HG03457 (cell line): ENCODE measurements around the gene SLC17A5.

Experiments
- ATAC-seq: cut with Tn5 transposase; IDR thresholded peaks from one replicate; pipeline ENCODE4 v1.9.1; 2021; ENCODE audit warnings: moderate number of reproducible peaks; ENCODE audit not compliant: unreplicated experiment

Gene SLC17A5

GRCh38 chr6:73667798-73668197, 14.0 kb upstream of the SLC17A5 start:
- no peak for ATAC-seq

- no peak for ATAC-seq
These were observed 12.6 kb upstream of the SLC17A5 start for GRCh38 chr6:73666393-73666792.

- ATAC-seq, result no peak
These were observed 12.0 kb upstream of the SLC17A5 start for GRCh38 chr6:73665686-73666319.

GRCh38 chr6:73664701-73665100, 10.9 kb upstream of the SLC17A5 start:
- ATAC-seq, result no peak

- no peak for ATAC-seq
These were observed 3.4 kb upstream of the SLC17A5 start for GRCh38 chr6:73657201-73657600.

- ATAC-seq, result no peak
These were observed 2.8 kb upstream of the SLC17A5 start for GRCh38 chr6:73656531-73657145.

- no peak for ATAC-seq
These were observed 1.6 kb upstream of the SLC17A5 start for GRCh38 chr6:73655341-73655917.

GRCh38 chr6:73652637-73653570, 888 bp downstream of the SLC17A5 start:
- peak; percentile 36 for ATAC-seq

- ATAC-seq, result no peak
These were observed 4.0 kb downstream of the SLC17A5 start for GRCh38 chr6:73649783-73650182.

GRCh38 chr6:73648166-73648565, 5.6 kb downstream of the SLC17A5 start:
- ATAC-seq, result no peak

- ATAC-seq, result no peak
These were observed 8.7 kb downstream of the SLC17A5 start for GRCh38 chr6:73644941-73645591.

GRCh38 chr6:73644030-73644429, 9.8 kb downstream of the SLC17A5 start:
- ATAC-seq, result no peak

GRCh38 chr6:73642530-73642929, 11.3 kb downstream of the SLC17A5 start:
- no peak for ATAC-seq

GRCh38 chr6:73640179-73640750, 13.5 kb downstream of the SLC17A5 start:
- no peak for ATAC-seq

GRCh38 chr6:73639040-73639439, 14.8 kb downstream of the SLC17A5 start:
- no peak for ATAC-seq

- ATAC-seq, result no peak
These were observed 16.4 kb downstream of the SLC17A5 start for GRCh38 chr6:73637404-73637803.

GRCh38 chr6:73636048-73636447, 17.7 kb downstream of the SLC17A5 start:
- ATAC-seq, result no peak

- no peak for ATAC-seq
These were observed 21.4 kb downstream of the SLC17A5 start for GRCh38 chr6:73632346-73632745.

GRCh38 chr6:73631849-73632248, 21.9 kb downstream of the SLC17A5 start:
- no peak for ATAC-seq

- no peak for ATAC-seq
These were observed 23.4 kb downstream of the SLC17A5 start for GRCh38 chr6:73630401-73630800.

GRCh38 chr6:73624896-73625295, 28.9 kb downstream of the SLC17A5 start:
- no peak for ATAC-seq
